ENCODE data around the gene XPNPEP1.

The XPNPEP1 gene

DNA sequence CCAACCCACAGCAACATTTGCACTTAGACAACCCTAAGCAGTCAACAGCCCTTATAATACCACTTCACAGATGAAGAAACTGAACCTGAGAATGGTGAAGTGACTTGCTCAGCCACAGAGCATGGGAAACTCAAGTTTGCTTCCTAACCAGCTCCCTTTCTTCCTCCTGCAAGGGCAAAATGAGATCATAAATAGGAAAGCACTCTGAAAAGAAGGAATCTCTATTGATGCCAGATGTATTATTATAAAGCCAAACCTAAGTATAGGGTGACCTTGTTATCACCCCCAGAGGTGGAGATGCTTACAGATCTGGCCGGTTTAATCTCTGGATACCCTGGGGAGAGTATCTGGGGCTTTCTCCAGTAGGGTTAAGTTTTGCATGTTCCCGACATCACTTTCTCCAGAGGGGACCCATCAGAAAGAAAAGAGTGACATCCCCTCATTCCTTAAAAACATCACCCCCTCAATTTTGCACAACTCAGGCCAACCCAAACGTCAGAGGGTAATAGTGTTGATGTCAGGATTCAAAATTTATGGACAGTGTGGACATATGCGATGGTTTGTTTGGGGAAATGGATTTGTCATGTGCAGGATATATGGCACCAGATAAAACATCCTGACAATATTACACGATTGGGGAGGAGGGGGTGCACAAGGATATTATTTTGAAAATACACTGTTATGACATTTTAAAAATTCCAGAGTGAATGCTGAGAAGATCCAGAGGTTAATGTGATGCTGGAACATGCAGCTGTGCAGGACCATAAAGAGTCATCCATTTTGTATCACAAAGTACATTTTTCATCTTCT, 24.0 kb upstream of the XPNPEP1 start:
- no peak for DNase-seq

DNA sequence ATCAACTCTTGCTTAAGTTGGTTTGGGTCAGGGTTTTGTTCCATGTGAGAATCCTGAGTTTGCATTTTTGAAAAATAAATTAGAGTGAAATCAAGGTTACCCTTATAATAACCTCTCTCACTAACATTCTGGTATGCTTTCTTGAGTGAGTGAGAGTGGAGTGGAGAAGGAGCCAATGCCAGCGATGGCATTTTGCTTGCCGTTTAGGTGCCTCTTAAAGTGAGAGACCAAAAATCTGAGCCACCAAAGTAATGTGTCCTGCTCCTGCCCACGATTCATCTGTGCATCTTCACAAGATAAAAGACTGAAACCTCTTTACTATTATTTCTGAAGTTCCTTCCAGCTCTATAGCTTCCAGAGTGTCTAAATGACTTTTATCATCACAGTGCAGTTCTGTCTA, 23.4 kb upstream of the XPNPEP1 start:
- no peak for DNase-seq

DNA sequence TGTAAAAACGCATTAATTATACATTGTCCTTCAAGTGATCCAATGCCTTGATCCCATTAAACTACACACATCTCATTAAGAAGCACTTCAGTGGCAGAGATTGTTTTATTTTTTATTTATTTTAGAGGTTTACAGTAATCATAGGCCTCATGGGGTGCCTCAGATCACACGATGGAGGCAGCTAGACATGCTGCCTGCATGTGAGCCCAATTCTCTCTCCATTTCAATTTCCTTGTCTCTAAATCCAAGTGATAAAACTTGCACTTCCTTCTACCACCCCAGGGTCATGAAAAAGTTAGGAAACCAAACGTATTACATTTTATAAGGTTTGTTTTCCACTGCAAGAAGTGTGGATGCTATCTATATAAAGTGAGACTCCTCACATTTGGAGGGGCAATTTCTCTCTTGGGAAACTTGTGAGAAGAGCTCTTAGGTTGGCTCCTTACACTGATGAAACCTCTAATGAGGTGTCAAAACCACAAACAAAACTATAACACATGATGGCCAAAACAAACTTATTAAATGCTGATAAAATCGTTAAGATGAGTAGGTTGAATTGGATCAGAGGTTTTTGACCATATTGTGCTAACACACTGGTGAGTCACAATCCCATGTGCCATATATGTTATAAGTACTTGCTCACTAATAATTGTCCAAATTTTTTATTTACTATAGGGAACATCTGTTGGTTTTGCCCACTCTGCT, 22.3 kb upstream of the XPNPEP1 start:
- no peak for DNase-seq

DNA sequence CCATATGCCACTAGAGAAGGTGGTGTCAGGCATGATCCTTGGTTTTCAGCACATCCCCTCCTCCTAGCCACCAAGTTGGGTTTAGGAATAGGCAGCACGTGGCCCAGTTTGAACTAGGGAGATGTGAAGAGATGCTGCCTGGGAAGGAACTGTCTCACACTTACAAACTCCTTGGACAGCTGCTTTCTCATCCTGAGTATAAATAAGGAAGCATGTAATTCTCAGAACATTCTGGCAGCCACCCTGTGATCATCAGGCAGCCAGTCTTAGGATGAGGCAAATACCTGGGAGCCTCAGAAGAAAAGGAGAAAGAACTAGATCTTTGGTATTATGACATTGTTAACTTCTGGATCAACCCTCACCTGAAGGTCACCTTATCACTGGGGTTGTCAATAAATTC, 21.3 kb upstream of the XPNPEP1 start:
- DNase-seq: no peak

DNA sequence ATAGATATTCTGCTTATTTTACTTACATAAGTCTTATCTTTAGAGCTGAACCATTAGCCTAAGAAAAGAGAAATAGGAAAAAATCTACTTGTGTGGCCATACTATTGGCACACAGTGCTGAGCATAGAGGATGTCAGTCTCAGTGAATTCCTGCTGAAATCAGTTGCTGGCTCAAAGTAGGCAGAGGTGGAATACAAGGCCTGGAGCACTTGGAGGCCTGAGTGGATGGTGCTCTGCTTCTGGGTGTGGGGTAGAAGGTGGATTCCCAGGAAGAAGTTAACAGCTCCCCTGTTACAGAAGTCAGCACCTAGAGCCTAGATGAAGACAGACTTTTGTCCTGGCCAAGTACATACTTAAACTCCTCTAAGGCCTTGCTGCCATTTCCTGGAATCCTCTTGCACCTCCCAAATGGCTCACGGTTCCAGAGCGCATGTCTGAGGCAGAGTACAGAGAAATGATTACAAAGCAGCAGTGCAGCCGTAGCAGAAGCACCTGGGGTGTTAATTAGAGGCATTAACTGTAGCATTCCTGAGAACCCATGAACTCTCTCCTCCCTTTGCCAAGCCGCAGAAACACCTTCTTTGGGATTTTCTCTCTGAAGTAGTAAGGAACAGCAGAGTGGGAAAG, 18.0 kb upstream of the XPNPEP1 start:
- no peak for DNase-seq

DNA sequence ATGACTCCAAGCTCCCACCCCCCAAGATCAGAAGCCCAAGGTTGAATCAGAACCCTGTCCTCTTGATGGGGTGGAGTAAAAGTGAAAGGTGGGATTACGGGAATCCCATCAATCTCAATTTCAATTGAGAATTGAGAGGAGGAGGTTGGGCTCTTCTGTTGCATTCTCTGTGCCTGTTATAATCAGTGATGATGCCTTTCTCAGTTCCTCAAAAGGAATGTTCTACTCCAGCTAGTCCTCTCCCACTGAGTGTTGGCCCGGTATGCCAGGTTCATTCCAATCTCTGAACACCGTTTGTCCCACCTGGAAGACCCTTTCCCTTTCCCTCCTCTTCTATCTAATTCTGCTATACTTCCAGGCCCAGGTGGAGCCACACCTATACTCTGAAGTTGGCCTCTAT, 17.2 kb upstream of the XPNPEP1 start:
- DNase-seq: no peak

DNA sequence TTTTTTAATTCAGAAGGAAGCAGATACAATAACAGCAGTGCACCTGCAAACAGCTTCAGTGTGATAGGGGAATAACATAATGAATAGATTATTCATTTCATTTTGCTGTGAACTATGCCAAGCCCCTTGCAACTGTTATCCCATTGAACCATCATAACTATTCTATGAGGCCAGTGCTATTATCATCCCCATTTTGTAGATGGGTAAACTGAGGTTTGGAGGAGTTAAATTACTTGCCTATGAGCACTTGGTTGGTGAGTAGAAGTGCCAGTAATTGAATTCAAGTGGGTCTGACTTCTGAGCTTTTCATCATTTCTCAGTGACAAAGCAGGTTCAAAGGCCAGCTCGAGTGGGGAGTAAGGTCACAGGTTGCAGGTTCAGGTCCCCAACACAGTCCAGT, 16.8 kb upstream of the XPNPEP1 start:
- no peak for DNase-seq

DNA sequence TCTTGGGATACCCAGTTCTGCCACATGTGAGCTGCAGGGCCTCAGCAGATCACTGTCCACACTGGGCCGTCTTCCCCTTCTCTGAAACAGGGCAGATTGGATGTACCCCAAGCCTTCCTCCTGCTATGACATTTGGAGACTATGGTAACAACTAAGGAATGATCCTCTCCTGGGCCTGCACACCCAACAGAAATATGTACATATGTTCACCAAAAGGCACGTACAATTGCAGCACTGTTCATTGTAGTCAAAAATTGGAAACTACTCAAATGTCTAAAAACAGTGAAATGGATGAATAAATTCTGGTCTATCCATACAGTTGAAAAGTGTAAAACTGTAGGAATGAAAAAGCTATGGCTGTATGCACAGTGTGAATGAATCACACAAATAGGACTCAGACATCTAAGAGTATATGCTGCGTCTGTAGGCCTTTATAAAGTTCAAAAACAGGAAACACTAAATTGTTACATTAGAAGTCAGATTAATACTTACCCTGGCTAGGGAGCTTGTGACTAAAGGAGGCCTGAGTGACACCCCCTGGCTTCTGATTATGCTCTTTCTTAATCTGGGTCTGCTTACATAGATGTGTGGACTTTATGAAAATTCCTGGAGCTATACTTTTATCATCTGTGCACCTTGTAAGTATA, 16.1 kb upstream of the XPNPEP1 start:
- DNase-seq: no peak

DNA sequence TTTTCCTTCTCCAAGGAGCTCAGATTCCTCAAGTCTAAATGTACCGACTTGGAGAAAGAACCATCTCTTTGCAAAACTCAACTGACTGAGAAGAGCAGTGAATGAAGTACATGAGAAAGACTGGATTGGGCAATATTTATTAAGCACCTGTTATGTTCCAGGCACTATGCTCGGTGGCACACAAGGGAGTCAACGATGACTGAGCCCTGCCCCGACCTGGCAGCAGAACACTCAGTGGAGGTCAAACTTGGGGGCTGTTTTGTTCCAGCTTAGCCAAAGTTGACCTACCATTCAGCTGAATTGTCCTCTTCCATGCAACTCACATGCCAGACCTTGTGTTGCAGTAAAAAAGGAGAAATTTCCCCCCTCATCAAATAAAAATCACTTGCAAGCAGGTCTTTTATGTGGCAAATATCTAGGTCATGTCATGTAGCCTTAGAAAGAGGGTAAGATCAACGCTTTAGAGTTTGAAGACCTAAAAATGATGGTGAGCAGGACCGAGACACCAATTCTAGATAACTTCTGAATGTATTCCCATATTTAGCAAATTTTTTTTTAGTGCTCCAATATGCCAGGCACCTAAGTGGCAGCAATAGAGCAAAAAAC, 14.3 kb upstream of the XPNPEP1 start:
- DNase-seq: no peak

DNA sequence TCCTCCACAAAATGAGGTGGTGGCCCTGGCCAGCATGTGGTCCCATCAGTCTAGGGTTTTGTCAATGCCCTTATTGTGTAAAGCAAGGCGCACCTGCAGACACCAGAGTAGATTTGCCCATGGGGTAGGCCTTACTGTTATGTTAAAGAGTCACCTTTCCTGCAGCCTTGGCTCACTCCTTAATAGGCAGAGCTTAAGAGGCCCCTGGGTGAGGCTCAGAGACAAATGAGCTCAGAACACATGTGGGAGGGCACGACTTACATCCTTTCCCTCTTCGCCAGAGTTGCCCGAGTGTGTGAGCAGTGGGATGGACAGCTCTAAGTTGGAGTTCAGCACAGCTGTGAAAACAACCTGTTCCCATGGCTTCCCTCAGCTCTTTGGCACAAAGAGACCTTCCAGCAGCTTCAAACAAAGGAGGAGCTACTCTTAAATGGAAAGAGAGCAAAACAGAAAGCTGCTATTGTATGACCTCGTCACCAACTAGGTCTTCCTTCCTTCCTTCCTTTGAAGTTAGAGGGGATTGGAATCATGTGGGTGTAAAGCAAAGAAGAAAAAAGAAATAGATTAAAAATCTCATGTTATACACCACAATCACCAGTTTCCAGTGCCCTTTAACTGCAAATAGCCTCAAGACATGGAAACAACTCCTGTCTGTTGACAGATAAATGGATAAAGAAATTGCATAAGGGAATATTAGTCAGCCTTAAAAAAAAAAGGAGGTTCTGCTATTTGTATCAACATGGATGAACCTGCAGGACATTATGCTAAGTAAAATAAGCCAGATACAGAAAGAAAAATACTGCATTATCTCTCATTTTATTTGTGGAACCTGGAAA, 11.9 kb upstream of the XPNPEP1 start:
- no peak for DNase-seq

DNA sequence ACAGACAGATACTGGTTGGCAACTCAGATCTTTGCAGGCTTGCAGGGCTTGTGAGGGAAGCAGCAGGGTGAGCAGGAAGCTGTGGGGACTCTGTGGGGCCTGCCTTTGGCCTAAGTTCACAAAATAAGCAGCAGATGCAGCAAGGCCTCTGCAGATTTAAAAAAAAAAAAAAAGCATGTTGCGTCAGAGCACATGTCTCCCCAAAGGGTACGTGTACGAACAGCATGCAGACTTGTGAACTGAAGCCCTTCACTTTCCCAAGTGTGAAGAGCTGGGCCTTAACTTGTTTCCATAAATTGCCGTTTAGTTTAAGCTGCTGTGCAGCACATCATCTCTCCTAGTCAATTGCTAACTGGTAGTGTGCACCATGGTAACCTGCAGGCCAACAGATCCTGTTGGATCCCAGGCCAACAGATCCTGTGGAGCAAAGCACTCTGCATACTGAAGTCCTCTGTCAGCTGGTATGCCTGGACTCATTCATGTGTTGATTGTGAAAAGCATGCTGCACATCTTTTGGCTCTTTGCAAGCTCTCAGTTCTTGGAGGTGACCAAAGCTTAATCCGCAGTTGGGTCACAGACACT, 10.8 kb upstream of the XPNPEP1 start:
- DNase-seq: peak in 2 of 4 experiments; percentile 9 to 10

DNA sequence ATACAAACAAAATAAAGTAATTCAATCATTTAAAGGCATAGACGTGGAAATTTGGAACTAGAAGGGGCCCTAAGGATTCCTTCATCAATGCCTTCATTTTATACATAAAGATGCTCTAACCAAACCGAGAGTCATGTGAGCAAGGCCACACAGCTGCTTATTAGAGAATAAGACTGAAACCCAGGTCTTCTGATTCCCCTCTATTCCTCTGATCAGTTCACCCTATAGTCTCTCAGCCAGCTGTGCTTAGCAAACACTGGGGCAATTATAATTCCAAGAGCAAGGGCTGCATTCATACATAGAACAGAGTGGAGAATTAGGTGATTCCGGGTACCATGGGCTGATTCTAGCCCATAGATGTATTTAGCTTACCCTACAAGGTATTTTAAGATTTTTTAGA, 9.7 kb upstream of the XPNPEP1 start:
- no peak for DNase-seq

DNA sequence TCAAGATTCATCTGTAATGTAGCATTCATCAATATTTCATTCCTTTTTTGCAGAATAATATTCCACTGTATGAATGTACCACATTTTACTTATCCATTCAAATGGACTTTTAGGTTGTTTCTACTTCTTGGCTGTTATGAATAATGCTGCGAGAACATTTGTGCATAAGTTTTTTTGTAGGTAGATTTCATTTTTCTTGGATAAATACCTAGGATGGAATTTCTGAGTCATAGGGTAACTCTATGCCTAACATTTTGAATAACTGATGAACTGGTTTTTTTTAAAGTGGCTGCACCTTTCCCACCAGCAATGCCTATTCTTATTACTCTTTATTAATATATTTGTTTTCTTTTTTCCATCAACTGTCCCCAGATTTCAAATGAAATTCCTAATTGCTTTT, 9.1 kb upstream of the XPNPEP1 start:
- DNase-seq: no peak

DNA sequence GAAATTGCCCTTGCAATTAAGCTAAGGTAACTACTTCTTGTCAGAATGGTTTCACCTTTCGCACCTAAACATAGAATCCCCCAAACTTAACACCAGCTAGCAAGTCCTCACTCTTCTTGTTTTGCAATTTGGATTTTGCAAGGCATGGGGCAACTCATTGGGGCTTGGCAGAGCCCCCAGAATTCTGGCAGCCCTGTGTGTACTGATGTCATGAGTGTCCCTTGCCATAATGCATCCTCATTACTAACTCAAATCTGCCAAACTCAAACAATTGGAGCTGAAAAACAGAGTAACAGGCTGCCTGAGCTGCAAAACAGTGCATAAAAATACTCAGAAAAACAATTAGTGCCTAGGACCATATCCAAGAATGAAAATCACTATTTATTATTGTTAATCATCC, 7.9 kb upstream of the XPNPEP1 start:
- no peak for DNase-seq

DNA sequence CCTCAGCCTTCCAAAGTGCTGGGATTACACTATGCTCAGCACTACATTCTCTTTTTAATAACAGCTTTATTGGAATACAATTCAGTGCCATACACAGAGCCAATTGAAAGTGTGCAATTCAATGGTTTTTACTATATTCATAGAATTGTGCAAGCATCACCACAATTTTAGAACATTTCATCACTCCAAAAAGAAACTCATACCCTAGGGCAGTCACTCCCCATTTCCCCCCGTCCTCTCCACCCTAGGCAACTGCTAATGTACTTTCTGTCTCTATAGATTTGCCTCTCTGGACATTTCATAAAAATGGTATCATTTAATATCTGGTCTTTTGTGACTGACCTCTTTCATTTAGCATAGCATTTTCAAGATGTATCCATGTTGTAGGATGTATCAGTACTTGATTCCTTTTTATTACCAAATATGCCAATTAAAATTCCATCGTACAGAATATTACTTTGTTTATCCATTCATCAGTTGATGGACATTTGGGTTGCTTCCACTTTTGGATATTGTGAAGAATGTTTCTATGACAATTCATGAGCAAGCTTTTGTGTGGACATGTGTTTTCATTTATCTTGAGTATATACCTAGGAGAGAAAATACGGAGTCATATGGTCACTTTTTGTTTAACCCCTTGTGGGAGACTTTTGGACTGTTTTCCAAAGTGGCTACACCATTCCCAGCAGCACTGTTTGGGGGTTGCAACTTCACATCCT, 6.3 kb upstream of the XPNPEP1 start:
- no peak for DNase-seq

DNA sequence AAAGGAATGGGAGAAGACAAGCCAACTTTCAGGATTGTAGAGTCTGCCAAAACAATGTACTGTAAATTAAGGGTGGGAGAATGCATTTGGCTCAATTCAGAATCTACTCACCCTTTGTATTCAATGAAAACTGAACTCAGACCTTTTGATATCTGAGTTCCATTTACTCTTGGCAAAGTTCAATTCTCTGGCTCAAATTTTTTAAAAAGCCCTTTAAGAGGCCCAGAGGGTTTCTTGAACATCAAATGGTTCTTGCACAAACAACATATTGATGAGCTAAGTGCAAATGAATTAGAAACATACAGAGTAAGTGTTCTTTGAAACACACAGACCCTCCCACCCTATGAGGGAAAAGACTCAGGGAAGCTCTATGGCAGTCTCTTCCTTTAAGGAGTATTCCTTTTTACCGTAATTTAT, 5.2 kb upstream of the XPNPEP1 start:
- no peak for DNase-seq

DNA sequence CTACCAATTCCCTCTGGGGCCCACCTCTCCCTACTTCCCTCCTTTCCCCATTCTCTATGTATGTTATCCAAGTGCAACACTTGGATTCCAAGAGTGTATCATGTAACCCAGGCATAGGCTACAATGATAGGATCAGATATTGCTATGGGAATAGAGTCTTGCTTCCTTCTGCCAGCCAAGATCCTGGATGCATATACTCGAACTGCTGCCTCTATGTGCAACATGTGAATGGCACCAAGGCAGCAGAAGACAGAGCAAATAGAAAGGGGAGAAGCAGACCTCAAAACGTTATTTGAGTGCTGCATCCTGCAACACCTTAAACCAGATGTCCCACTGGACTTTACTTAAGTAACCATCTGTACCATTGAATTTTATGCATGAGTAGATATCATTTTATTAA, 3.5 kb upstream of the XPNPEP1 start:
- no peak for DNase-seq

DNA sequence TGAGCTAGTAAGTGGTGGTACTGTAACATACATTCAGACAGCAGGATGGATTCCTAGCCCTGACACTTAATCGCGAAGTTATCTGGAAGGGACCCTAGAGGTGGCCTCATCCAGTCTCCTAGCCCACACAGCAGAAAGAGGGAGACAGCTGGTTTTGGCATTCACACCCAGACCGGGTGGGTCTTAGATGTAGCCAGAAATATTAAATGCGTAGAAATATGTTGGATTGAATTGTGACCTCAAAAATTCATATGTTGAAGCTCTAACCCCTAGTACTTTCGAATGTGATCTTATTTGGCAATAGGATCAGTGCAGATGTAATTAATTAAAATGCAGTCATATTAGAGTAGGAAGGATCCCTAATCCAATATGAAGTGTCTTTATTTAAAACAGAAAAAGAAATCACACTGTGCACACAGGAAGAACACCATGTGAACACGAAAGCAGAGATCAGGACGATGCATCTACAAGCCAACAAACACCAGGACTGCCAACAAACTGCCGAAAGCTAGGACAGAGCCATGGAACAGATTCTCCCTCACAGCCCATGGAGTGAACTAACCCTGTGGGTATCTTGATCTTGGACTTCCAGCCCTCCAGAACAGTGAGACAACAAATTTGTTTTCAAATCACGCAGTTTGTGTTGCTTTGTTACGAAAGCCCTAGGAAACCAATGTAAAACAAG, 2.9 kb upstream of the XPNPEP1 start:
- no peak for DNase-seq

DNA sequence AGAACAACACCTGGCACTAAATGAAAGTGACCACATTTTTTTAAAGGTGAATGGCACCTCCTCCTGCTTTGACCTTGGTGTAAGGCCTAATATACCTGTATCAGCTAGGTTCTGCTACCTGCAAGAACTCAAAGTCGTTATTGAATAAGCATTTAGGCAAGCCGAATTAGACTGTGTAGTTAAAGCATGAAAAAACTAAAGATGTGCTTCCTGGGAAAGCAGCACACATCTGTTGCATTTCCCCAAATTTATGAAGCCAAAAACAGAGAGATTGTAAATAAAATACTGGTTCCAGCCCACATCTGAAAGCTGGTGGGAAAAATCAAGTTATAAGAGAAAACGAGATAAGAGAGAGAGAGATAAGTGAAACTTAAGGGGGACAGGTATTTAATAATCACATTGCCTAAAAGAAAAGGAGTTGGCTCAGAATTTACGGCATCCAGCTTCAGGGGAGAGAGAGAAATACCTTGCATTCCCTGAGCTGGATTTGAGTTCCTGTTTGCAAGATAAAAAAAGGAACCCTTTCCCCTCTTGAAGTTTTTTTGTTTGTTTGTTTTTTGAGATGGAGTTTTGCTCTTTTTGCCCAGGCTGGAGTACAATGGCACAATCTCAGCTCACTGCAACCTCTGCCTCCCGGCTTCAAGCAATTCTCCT, 1.8 kb upstream of the XPNPEP1 start:
- DNase-seq: no peak

DNA sequence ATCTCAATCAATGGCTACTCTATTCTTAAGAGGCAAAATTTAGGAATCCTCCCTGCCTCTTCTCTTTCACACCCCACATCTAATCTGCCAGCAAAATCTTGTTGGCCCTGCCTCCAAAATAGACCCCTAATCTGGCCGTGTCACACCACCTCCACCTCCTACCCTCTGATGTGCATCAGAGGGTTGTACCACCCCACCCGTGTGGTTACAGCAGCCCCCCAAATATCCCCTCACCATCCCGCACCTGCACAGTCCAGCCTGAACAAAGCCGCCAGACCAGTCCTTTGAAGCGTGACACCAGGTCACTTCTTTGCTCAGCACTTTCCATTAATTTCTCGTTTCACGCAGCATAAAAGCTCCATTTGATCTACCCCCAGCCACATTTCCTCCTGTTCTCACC, 776 bp upstream of the XPNPEP1 start:
- no peak for DNase-seq
